ENCODE results near the gene TEDC2. TPM values are rescaled to one million over a fixed set of nuclear protein-coding genes. Genes with fewer than 3 reads are reported as not detected.

TEDC2 gene
- total RNA-seq, 1 donor from 2014 or later, result 3.1 TPM

GRCh38 chr16:2466667-2467527 lies 7.0 kb downstream of the TEDC2 start:
- no peak for ATAC-seq

GRCh38 chr16:2467528-2468232 lies 7.8 kb downstream of the TEDC2 start:
- peak; percentile 43 for ATAC-seq

DNA sequence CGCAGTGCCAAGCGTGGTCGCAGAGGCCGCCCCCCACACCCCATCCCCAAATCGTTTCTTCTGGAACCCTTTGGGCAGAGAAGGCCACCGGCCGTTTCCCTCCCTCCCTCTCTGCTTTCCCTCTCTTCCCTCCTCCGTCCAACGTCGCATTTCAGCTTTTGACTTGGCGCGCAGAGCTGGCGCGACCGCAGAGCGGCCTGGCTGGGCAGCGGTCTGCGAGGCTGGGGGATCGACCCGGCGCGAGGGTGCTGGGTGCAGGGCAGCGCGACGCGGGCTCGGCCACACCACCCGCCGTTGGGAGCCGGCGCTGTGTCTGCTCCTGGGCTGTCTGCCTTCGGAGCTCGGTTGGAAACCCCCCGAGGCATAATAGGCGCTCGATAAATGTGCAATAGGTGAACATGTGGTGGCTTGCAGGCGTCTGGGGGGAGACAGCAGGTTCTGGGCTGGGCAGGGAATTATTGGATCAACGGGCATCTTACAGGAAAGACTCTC lies 8.4 kb downstream of the TEDC2 start:
- ATAC-seq, result peak; percentile 17

GRCh38 chr16:2468725-2469398 lies 9.0 kb downstream of the TEDC2 start:
- no peak for ATAC-seq

- ATAC-seq, result no peak
Measured at GRCh38 chr16:2469399-2470233, 9.7 kb downstream of the TEDC2 start.

DNA sequence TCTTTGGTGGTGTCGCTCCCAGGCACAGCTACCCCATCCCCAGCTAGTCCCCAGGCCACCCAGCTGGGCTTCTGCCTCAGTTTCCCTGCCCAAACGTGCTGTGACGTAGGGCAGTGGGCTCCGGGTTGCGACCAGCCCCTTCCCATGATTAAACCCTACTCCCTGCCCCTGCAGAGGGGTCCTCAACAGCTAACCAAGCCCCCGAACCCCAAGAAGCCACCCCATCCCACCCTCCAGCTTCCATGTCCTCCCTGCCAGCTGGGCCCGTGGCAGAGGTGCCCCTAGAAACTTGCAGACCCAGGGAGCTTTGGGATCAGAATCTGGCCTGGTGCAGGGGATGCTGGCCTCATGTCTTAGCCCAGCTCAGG lies 10.3 kb downstream of the TEDC2 start:
- ATAC-seq, result no peak

GRCh38 chr16:2470603-2471015 lies 10.7 kb downstream of the TEDC2 start:
- no peak for ATAC-seq

- no peak for ATAC-seq
Measured at GRCh38 chr16:2471016-2471652, 11.2 kb downstream of the TEDC2 start, which contains the start of gene NTN3. Gene NTN3, plus strand, starts transcription at chr16:2471297. Its CDS starts 405 bp downstream, at chr16:2471702.

- no peak for ATAC-seq
Measured at GRCh38 chr16:2471653-2472487, 12.0 kb downstream of the TEDC2 start.

- ATAC-seq, result no peak
Measured at GRCh38 chr16:2472488-2472864, 12.6 kb downstream of the TEDC2 start.

DNA sequence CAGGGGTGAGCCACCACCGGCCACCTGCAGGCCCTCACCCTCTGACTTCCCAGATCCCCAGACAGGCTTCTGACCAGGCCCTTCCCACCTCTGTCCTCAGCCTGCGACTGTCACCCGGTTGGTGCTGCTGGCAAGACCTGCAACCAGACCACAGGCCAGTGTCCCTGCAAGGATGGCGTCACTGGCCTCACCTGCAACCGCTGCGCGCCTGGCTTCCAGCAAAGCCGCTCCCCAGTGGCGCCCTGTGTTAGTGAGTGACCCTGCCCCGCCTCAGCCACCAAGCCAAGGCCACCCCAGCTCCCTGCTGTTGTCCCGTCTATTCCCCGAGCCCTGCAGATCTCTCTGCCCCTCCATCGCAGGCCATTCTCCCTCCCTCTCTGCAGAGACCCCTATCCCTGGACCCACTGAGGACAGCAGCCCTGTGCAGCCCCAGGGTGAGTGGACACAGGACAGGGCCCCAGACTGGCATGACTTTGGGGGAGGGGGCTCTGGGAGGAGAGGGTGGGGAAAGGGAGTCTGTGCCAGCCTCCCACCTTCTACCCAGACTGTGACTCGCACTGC lies 13.1 kb downstream of the TEDC2 start:
- ATAC-seq, result no peak

DNA sequence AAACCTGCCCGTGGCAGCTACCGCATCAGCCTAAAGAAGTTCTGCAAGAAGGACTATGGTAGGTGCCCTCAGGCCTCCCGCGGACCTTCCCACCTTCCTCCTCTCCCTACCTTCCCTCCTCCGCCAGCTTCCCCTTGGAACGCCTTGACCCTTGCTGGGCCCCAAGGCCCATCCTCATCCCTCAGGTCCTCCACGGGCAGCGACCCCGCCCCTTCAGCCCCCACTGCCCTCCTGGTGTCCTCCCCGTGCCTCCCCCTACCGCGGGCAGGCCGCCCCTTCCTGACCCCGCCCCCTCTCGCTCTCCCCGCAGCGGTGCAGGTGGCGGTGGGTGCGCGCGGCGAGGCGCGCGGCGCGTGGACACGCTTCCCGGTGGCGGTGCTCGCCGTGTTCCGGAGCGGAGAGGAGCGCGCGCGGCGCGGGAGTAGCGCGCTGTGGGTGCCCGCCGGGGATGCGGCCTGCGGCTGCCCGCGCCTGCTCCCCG lies 13.6 kb downstream of the TEDC2 start:
- no peak for ATAC-seq

DNA sequence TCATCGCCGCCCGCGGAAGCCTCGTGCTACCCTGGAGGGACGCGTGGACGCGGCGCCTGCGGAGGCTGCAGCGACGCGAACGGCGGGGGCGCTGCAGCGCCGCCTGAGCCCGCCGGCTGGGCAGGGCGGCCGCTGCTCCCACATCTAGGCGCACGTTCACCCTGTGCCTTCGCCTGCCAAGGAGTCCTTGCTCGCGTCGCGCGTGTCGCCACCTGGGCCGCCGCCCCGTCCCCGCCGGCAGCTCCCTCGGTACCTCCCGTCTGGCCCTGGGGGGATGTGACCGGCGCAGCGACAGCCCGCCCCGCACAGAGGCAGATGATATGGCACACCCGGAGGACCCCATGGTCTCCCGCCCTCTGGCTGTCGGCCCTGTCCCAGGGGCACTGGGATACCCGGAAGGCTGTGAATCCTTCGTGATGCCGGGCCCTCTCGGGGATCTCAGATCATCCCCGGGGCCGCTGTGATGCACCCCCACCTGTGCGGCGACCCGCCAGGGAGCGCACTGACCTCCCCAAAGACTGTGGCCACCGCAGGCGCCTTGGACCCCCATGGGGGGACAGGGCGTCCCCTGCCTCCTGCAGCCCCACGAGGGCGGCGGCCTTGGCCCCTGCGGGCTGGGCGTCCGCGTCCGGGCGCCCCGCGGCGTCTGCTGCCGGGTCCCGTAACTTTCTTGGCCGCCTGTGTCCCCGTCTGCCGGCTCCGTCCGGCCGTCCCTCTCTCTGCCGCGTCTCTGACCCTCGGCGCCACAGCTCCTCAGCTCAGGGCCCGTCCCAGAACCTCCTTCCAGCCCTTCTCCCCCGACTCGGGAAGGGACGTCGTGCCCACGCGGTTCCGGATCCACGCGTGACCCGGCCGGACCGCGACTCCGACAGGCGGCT lies 14.3 kb downstream of the TEDC2 start:
- ATAC-seq, result peak; percentile 54

DNA sequence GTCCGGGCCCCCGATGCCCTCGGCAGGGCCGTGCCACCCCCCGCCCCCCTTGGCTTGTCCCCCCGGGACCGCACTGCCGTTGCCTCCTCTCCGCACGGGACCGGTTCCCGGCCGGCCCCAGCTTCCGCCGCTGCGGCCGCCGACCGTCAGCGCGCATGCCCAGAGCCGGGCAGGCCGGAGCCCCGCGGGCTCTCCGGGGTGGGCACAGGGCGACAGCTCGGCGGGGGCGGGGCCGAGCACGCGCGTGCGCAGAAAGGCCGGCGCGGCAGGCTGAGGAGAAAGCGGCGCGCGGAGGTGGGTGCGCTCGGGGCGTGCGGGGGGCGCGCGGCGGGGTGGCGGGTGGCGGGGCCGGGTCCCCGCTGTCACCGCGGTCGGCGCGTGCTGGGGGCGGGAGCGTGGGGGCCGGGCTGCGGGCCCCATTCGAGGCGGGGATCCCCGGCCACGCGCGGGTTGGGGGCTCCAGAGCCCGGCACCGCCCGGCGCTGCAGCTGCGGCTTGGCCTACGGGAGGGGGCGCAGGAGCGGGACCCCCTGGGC lies 15.0 kb downstream of the TEDC2 start, which contains the start of gene TBC1D24:
TSS of gene TBC1D24 (plus strand) at position 251 of the 536 bp plus-strand sequence. CDS start 21,022 bp downstream, outside the sequence.
- ATAC-seq, result peak; percentile 68

DNA sequence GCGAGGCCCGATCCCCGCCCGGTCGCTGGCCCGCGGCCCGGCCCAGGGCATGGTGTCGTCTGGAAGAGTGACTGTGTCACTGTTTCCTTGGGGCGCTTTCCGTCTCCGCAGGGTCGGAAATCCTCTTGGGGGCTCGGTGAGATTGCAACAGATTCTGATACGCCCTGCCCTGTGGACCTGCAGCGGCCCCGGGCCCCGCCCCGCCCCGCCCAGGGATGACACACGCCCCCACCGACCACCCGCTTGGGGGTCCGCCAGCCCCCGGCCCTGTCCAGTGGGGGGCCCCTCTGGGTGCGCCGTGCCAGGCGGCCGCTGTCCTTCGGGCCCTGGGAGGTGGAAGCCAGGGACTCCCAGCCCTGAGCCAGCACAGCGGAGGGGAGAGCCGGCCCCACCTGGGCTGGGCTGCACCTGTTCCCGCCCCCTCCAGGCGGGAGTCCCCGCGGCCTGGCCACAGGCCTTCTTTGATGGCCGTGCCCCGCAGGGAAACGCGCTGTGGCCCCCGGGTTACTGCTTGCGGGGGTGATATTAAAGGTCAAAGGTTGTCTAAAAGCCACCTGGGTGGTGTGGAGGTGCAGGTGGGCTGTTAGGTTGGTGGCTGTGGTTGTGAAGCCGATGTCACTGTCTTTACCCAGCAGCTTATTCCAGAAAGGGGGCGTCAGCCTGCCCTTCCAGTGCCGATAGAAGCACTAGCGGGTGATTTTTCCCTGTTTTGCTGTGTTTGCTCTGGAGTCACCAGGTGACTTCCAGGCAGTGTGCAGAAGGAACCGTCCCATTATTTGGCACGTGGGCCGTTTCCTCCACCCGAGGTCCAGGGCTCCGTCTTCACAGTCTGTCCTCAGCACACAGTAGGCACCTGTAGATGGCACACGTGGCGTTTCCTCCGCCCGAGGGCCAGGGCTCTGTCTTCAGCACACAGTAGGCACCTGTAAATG lies 15.8 kb downstream of the TEDC2 start:
- no peak for ATAC-seq

DNA sequence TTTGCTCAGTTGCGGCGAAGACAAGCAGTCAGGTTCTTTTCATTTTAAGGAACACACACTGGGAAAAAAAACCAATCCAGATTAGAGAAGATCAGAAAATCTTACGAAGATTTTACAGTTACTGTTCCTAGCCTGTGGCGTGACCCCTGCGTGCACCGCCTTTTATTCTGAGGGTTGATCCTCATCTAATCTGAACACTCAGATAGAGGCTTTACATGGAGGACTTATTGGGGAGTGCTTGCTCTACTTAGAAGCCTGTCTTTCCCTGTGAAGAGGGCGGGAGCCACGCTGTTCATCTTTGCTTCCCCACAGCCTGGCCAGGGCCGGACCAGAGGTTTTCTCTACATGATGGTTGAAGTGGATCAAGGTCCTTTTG lies 16.4 kb downstream of the TEDC2 start:
- no peak for ATAC-seq

DNA sequence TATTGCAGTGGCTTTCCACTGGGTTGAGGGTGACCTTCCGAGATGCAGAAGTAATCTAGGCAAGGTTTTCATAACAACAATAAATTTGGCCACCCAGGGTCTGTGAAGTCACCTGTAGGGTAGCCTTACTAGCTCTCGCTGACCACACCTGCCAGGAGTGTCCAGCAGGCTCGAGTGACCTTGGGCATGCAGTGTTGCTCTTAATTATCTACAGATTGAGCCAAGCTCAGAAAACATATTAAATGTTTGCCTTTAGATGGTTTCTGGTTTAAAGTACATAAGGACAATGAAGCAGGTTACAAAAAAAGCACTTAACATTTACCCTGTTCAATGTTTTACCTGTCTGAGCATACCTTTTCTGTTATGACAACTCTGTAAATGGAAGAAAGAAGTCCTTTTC lies 16.8 kb downstream of the TEDC2 start:
- no peak for ATAC-seq

DNA sequence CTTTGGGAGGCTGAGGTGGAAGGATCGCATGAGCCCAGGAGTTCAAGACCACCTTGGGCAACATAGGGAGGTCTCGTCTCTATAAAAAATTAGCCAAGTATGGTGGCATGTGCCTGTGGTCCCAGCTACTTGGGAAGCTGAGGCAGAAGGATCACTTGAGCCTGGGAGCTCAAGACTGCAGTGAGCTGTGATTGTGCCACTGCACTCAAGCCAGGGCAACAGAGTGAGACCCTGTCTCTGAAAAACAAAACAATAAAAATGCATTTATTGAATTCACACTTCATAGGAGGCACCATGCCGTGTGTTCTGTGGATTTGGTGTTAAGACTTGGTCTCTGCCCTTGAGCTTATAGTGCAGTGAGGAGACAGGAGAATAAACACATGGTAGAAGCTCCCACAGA lies 17.4 kb downstream of the TEDC2 start:
- no peak for ATAC-seq

Data from esophagus mucosa (tissue), 1 donor.